LHCN-M2 (cell line): Measurements from ENCODE around the gene SORL1. TPM values are rescaled to one million over a fixed set of nuclear protein-coding genes. Genes with fewer than 3 reads are reported as not detected.

ENCODE experiments used
- DNase-seq: peaks from one replicate; pipeline ENCODE4 v3.0.0-alpha.2; 2012; ENCODE audit warnings: low read depth
- total RNA-seq: library from RNA; depleted of rRNA; stranded (reverse); fragments of >200 nt; gene quantifications from 2 replicates; pipeline ENCODE4 v1.2.3, GENCODE V29; 2014

The SORL1 gene
- total RNA-seq, 1 experiment from 2014 or later = 0.06 TPM

- no peak for DNase-seq
Measured at GRCh38 chr11:121453589-121454299, 1.6 kb downstream of the SORL1 start.

GRCh38 chr11:121455115-121455514 lies 3.0 kb downstream of the SORL1 start:
- DNase-seq = no peak

- no peak for DNase-seq
Measured at GRCh38 chr11:121456151-121456550, 4.0 kb downstream of the SORL1 start.

- DNase-seq = no peak
Measured at GRCh38 chr11:121456816-121457431, 4.8 kb downstream of the SORL1 start.

GRCh38 chr11:121458551-121458950 lies 6.4 kb downstream of the SORL1 start:
- no peak for DNase-seq

GRCh38 chr11:121459413-121460017 lies 7.4 kb downstream of the SORL1 start:
- DNase-seq = no peak

GRCh38 chr11:121460941-121461514 lies 8.9 kb downstream of the SORL1 start:
- DNase-seq = no peak

GRCh38 chr11:121461843-121462242 lies 9.7 kb downstream of the SORL1 start:
- no peak for DNase-seq

- no peak for DNase-seq
Measured at GRCh38 chr11:121463689-121464335, 11.7 kb downstream of the SORL1 start.

- DNase-seq = peak; percentile 78
Measured at GRCh38 chr11:121464352-121464946, 12.3 kb downstream of the SORL1 start.

GRCh38 chr11:121465709-121466062 lies 13.6 kb downstream of the SORL1 start:
- DNase-seq = no peak

- DNase-seq = peak; percentile 86
Measured at GRCh38 chr11:121466063-121466794, 14.1 kb downstream of the SORL1 start.

GRCh38 chr11:121467471-121467870 lies 15.4 kb downstream of the SORL1 start:
- no peak for DNase-seq

GRCh38 chr11:121467965-121468364 lies 15.9 kb downstream of the SORL1 start:
- DNase-seq = no peak

- DNase-seq = no peak
Measured at GRCh38 chr11:121469910-121470309, 17.8 kb downstream of the SORL1 start.

GRCh38 chr11:121471167-121471566 lies 19.1 kb downstream of the SORL1 start:
- DNase-seq = no peak

GRCh38 chr11:121472312-121472711 lies 20.2 kb downstream of the SORL1 start:
- DNase-seq = no peak

GRCh38 chr11:121473064-121473777 lies 21.1 kb downstream of the SORL1 start:
- DNase-seq = peak; percentile 2

GRCh38 chr11:121474680-121475079 lies 22.6 kb downstream of the SORL1 start:
- no peak for DNase-seq

- DNase-seq = no peak
Measured at GRCh38 chr11:121476379-121477032, 24.4 kb downstream of the SORL1 start.
